Measurements from ENCODE around the gene GDF15. TPM values are rescaled to one million over a fixed set of nuclear protein-coding genes. Genes with fewer than 3 reads are reported as not detected.

Gene GDF15
- total RNA-seq, 1 experiment from 2014 or later: 425 TPM

- Histone ChIP-seq H3K79me2 (ENCODE audit: insufficient read depth, low read length) (no peaks in the 10 kb centered on the region), H3K9ac (ENCODE audit: low read length) (no peak overlapping the region), H3K27me3 (ENCODE audit: insufficient read depth, low read length) (no peaks in the 10 kb centered on the region), H3K9me2 (ENCODE audit: insufficient read depth) (no peaks in the 10 kb centered on the region), H3K4me1 (ENCODE audit: control insufficient read depth in 1 of 2, insufficient read depth in 2 of 2, low read length in 2 of 2) (peaks cover 22 to 28% of the 10 kb centered on the region in 2 experiments; a peak in 3 of 4 replicates), H3K9me3 (ENCODE audit: control insufficient read depth in 1 of 2, insufficient read depth in 1 of 2, low read depth in 1 of 2, low read length in 2 of 2) (no peaks in the 10 kb centered on the region), H3K27ac (ENCODE audit: low read depth, low read length) (peak overlapping the region; percentile 44; the same call in 1 of the 2 replicates), H3K4me3 (replicated peaks in 1 of 2; ENCODE audit: low read depth in 1 of 2, low read length in 2 of 2) (no peak overlapping the region), H3K4me2 (ENCODE audit: low read length) (no peak overlapping the region), H2AFZ (ENCODE audit: low read depth, low read length, poor library complexity, severe bottlenecking) (no peak overlapping the region), H3K36me3 (ENCODE audit: control insufficient read depth in 1 of 2, insufficient read depth in 2 of 2, low read length in 2 of 2) (peaks cover 0 to 8% of the 10 kb centered on the region in 2 experiments; a peak in 2 of 4 replicates), H4K20me1 (ENCODE audit: insufficient read depth) (no peaks in the 10 kb centered on the region)
- ATAC-seq (no peak), DNase-seq (ENCODE audit: low read depth, low spot score) (no peak)
- no TSS peak for BruUV-seq (replicated peaks)
- ChIA-PET POLR2A (no interaction called here), RAD21 (ENCODE audit: low non-redundant PET in 1 of 2, low total read pairs in 2 of 2, uncharacterized antibody in 2 of 2, unreplicated experiment in 2 of 2) (interaction anchor here in 1 of 2 experiments (0.6 kb wide), 1 partner anchor 56 kb away, joined by 4 read pairs; no protein-coding TSS in a partner anchor), CTCF (no interaction called here)
- no peak for TF ChIP-seq FOSL1 (IDR thresholded peaks at IDR 0.05; ENCODE audit: low read depth)
- no peak for TF ChIP-seq CEBPB (IDR thresholded peaks at IDR 0.05; ENCODE audit: low read depth)
- no peak for TF ChIP-seq CTCF (IDR thresholded peaks at IDR 0.05 in 2 of 3, conservative IDR thresholded peaks at IDR 0.05 in 1 of 3; ENCODE audit: borderline replicate concordance in 1 of 3, insufficient read depth in 1 of 3, low read depth in 2 of 3, low read length in 2 of 3)
- no peak for TF ChIP-seq ZNF274 (IDR thresholded peaks at IDR 0.05; ENCODE audit: low read depth, low read length)
- TF ChIP-seq, protein P1, sequence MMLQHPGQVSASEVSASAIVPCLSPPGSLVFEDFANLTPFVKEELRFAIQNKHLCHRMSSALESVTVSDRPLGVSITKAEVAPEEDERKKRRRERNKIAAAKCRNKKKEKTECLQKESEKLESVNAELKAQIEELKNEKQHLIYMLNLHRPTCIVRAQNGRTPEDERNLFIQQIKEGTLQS (IDR thresholded peaks at IDR 0.05): no peak
- no peak for TF ChIP-seq TCF7L2 (IDR thresholded peaks at IDR 0.05; ENCODE audit: borderline replicate concordance, extremely low read depth, insufficient read depth, insufficient read length)
- intact Hi-C loops (cut with micrococcal nuclease): no loop called here
These were observed 28.9 kb upstream of the GDF15 start for GRCh38 chr19:18357041-18357440.

DNA sequence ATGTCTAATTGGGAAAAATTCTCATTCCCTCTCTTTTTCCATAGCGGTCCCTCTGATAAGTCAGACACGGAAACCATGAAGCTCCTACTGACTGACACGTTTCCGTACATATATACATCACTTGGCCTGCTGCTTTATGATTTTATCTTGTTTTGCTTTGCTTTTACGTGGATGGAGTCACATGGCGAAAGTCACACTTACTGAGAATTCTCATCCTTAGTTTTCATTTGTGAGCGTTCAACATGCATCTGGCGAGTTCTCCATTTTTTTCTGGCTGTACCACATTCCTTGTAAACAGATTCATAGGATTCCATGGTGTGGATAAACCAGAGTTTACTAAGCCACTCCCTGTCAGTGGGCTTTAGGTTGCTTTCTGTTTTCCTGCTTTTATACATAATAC, 24.3 kb upstream of the GDF15 start:
- H2AFZ ChIP-seq (ENCODE audit: low read depth, low read length, poor library complexity, severe bottlenecking): no peak overlapping the region
- intact Hi-C loops (cut with micrococcal nuclease): no loop called here
- CTCF ChIA-PET: no interaction called here
- no peak overlapping the region for H3K4me2 ChIP-seq (ENCODE audit: low read length)
- peak overlapping the region; percentile 16; the same call in 1 of the 2 replicates for H3K27ac ChIP-seq (ENCODE audit: low read depth, low read length)
- H3K4me3 ChIP-seq (replicated peaks in 1 of 2; ENCODE audit: low read depth in 1 of 2, low read length in 2 of 2): no peak overlapping the region
- no TSS peak for BruUV-seq (replicated peaks)
- H3K36me3 ChIP-seq (ENCODE audit: control insufficient read depth in 1 of 2, insufficient read depth in 2 of 2, low read length in 2 of 2): peaks cover 0 to 8% of the 10 kb centered on the region in 2 experiments; a peak in 2 of 4 replicates
- H3K79me2 ChIP-seq (ENCODE audit: insufficient read depth, low read length): no peaks in the 10 kb centered on the region
- POLR2A ChIA-PET: interaction anchor here (2.3 to 9.1 kb wide), 3 partner anchors 24 to 81 kb away, joined by 11 to 58 read pairs (median 17); partner anchors contain the start of genes GDF15 and JUND
- H3K9me2 ChIP-seq (ENCODE audit: insufficient read depth): no peaks in the 10 kb centered on the region
- no peak for DNase-seq (ENCODE audit: low read depth, low spot score)
- ATAC-seq: no peak
- no peaks in the 10 kb centered on the region for H3K9me3 ChIP-seq (ENCODE audit: control insufficient read depth in 1 of 2, insufficient read depth in 1 of 2, low read depth in 1 of 2, low read length in 2 of 2)
- RAD21 ChIA-PET (ENCODE audit: low non-redundant PET in 1 of 2, low total read pairs in 2 of 2, uncharacterized antibody in 2 of 2, unreplicated experiment in 2 of 2): no interaction called here
- H3K27me3 ChIP-seq (ENCODE audit: insufficient read depth, low read length): no peaks in the 10 kb centered on the region
- H3K9ac ChIP-seq (ENCODE audit: low read length): no peak overlapping the region
- H3K4me1 ChIP-seq (ENCODE audit: control insufficient read depth in 1 of 2, insufficient read depth in 2 of 2, low read length in 2 of 2): peaks cover 49 to 54% of the 10 kb centered on the region in 2 experiments
- no peaks in the 10 kb centered on the region for H4K20me1 ChIP-seq (ENCODE audit: insufficient read depth)
- TF ChIP-seq SIN3A (IDR thresholded peaks at IDR 0.05; ENCODE audit: low read depth): no peak
- TF ChIP-seq EGR1 (IDR thresholded peaks at IDR 0.05; ENCODE audit: low read depth): no peak
- no peak for TF ChIP-seq ZNF274 (IDR thresholded peaks at IDR 0.05; ENCODE audit: low read depth, low read length)
- TF ChIP-seq ELF1 (IDR thresholded peaks at IDR 0.05; ENCODE audit: borderline replicate concordance, low read depth): no peak
- no peak for TF ChIP-seq REST (IDR thresholded peaks at IDR 0.05; ENCODE audit: low read depth)
- TF ChIP-seq TCF7L2 (IDR thresholded peaks at IDR 0.05; ENCODE audit: borderline replicate concordance, extremely low read depth, insufficient read depth, insufficient read length): no peak
- TF ChIP-seq, protein P2, sequence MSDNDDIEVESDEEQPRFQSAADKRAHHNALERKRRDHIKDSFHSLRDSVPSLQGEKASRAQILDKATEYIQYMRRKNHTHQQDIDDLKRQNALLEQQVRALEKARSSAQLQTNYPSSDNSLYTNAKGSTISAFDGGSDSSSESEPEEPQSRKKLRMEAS (IDR thresholded peaks at IDR 0.05): no peak
- TF ChIP-seq JUND (IDR thresholded peaks at IDR 0.05): no peak
- no peak for TF ChIP-seq SRF (IDR thresholded peaks at IDR 0.05; ENCODE audit: low read depth)
- TF ChIP-seq RAD21 (IDR thresholded peaks at IDR 0.05; ENCODE audit: low read depth): no peak

Measured in HCT116 (cell line).